ENCODE measurements around the gene ADAP1.

Gene ADAP1

DNA sequence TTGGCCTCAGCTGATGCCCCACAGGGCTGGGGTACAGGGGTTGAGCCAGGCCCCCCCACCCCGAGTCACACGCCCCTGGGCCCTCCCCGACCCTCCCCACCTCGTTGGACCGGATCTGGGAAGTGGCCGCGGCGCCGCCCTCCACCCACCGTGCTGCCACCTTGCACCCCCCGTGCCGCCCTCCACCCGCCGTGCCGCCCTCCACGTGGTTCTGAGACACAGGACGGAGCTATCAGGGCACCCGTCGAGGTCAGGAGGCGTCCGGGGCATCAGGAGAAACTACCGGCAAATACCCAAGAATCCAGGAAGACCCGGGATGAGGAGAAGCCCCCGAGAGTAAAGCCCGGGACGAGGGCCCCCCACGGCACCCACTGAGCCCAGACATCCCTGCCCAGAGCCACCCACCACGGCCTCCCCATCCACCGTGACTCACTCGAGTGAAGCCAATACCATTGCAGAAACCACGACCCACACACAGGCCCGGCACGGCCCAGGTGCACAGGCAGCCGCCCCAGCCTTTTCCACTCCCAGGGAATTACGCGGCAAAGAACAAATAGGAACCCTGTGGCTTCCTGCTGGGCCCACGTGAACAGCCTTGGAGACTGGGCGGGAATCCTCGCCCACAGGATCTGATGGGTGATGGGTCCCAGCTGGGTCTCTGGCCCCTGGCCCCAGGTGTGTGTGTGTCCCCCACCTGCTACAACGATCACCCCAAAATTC is 34.0 kb downstream of the ADAP1 start:
- no peak for DNase-seq (ENCODE audit: low read depth)
- TF ChIP-seq, protein P1, sequence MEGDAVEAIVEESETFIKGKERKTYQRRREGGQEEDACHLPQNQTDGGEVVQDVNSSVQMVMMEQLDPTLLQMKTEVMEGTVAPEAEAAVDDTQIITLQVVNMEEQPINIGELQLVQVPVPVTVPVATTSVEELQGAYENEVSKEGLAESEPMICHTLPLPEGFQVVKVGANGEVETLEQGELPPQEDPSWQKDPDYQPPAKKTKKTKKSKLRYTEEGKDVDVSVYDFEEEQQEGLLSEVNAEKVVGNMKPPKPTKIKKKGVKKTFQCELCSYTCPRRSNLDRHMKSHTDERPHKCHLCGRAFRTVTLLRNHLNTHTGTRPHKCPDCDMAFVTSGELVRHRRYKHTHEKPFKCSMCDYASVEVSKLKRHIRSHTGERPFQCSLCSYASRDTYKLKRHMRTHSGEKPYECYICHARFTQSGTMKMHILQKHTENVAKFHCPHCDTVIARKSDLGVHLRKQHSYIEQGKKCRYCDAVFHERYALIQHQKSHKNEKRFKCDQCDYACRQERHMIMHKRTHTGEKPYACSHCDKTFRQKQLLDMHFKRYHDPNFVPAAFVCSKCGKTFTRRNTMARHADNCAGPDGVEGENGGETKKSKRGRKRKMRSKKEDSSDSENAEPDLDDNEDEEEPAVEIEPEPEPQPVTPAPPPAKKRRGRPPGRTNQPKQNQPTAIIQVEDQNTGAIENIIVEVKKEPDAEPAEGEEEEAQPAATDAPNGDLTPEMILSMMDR (IDR thresholded peaks at IDR 0.05; ENCODE audit: control insufficient read depth, extremely low read depth, insufficient read depth) = no peak
- H3K4me3 ChIP-seq (ENCODE audit: low read depth, low read length) = no peak overlapping the region

DNA sequence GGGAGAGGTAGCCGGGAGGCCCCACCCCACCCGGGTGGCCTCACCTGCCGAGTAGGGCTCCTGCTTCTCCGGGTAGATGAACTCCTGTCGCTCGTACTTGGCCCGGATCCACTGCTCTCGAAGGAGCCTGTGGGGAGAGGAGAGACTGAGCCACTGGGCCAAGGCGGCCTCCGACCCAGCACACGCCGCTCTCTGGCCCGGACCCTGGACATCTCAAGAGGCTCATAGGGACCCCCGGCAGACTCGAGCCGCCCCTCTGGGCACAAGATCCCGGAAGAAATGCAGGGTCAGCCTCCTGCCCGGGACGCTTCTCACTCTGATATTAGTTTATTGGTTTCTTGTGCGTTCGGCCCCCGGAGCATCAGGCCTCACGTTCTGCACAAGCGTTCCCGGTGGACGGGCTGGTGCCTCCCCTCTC is 34.5 kb downstream of the ADAP1 start:
- no peak for DNase-seq (ENCODE audit: low read depth)
- H3K4me3 ChIP-seq (ENCODE audit: low read depth, low read length) = no peak overlapping the region
- TF ChIP-seq, protein P1 (IDR thresholded peaks at IDR 0.05; ENCODE audit: control insufficient read depth, extremely low read depth, insufficient read depth) = no peak

DNA sequence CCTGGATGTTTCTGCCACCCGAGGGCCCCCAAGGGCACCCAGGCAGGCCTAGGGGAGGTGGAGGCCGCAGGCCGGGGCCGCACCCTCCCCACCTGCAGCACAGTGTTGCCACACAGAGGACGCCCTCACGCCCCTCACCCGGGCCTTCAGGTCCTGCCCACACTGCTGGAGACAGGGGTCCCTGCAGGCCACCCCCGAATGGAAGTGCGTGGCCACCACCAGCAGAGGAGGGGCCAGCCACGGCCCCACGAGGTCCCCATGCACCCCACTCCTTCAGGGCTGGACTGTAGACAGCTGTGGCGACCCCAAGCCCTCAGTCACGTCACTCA is 35.4 kb downstream of the ADAP1 start:
- no peak for DNase-seq (ENCODE audit: low read depth)
- TF ChIP-seq, protein P1 (IDR thresholded peaks at IDR 0.05; ENCODE audit: control insufficient read depth, extremely low read depth, insufficient read depth) = no peak
- H3K4me3 ChIP-seq (ENCODE audit: low read depth, low read length) = no peak overlapping the region

DNA sequence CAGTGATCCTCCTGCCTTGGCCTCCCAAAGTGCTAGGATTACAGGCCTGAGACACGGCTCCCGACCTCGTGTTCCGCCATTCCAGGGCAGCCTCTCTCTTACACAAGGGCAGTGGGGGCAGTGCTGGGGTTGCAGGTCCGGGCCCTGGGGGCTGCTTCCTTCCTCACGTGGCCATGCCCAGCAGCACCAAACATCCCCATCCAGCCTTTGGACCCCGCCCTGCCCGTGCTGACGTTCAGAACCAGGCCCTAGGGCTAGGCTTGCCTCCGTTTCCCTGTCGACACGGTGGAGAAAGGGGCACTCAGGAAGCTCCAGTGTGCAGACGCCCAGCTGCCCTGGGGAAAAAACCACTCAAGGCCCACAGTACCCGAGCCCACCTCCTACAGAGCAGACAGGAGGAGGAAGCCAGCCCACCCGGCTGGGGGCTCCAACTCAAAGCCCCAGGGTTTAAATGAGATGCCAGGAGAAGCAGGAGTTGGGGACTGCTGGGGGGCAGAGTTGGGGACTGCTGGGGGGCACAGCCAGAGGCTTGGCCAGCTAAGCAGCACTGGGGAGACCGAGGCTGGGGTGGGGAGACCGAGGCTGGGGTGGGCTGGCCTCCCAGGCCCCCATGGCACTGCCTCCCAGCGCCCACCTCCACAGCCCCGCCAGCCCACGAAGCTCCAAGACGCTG is 35.9 kb downstream of the ADAP1 start:
- no peak overlapping the region for H3K4me3 ChIP-seq (ENCODE audit: low read depth, low read length)
- DNase-seq (ENCODE audit: low read depth) = no peak
- TF ChIP-seq, protein P1 (IDR thresholded peaks at IDR 0.05; ENCODE audit: control insufficient read depth, extremely low read depth, insufficient read depth) = no peak

DNA sequence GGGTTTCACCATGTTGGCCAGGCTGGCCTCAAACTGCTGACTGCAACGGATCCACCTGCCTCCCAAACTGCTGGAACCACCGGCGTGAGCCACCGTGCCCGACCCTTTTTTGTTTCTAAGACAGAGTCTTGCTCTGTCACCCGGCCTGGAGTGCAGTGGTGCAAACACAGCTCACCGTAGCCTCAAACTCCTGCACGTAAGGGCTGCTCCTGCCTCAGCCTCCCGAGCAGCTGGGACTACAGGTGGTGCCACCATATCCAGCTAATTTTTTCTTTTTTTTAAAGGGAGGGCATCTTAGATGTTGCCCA is 36.4 kb downstream of the ADAP1 start:
- TF ChIP-seq, protein P1 (IDR thresholded peaks at IDR 0.05; ENCODE audit: control insufficient read depth, extremely low read depth, insufficient read depth) = no peak
- no peak for DNase-seq (ENCODE audit: low read depth)
- no peak overlapping the region for H3K4me3 ChIP-seq (ENCODE audit: low read depth, low read length)

DNA sequence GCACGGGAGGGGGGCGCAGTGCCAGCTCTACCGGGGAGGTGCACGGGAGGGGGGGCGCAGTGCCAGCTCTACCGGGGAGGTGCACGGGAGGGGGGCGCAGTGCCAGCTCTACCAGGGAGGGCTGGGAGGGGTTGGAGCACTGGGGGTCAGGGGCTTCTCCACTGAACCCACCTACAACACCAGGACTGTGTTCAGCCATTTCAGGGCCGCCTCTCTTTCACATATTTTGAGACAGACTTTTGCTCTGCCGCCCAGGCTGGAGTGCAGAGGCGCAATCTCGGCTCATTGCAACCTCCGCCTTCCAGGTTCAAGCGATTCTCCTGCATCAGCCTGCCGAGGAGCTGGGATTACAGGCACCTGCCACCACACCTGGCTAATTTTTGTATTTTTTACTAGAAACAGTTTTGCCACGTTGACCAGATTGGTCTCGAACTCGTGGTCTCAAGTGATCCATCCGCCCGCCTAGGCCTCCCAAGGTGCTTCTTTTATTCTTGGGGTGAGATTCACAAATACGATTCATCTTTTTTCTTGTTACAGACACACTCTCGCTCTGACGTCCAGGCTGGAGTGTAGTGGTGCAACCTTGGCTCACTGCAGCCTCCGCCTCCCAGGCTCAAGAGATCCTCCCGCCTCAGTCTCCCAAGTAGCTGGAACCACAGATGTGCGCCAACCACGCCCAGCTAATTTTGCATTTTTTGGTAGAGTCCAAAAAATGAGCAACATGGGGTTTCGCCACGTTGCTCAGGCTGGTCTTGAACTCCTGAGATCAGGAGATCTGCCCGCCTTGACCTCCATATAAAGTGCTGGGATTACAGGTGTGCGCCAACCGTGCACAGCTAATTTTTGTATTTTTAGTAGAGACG is 37.0 kb downstream of the ADAP1 start:
- no peak for DNase-seq (ENCODE audit: low read depth)
- H3K4me3 ChIP-seq (ENCODE audit: low read depth, low read length) = no peak overlapping the region
- TF ChIP-seq, protein P1 (IDR thresholded peaks at IDR 0.05; ENCODE audit: control insufficient read depth, extremely low read depth, insufficient read depth) = no peak
